Right atrium auricular region (tissue), 2 donors: ENCODE measurements around the gene NDUFC1. TPM values are rescaled to one million over a fixed set of nuclear protein-coding genes. Genes with fewer than 3 reads are reported as not detected.
A peak's percentile ranks its signal among the peaks of the same experiment; 100 is the strongest.

Experiments
- DNase-seq: peaks from one replicate; pipeline ENCODE4 v3.0.0-alpha.2; 2019; ENCODE audit warnings: low spot score
- H3K27ac ChIP-seq, 2 donors: fragments of 200-600 bp; sonication (generic); 1 replicate in 1 of 2; 2 replicates in 1 of 2; pipeline ENCODE4 v1.5.1; 2016 to 2019
- H3K27me3 ChIP-seq, 2 donors: fragments of 200-600 bp; sonication (generic); one replicate each; pipeline versions ENCODE4 v1.5.1 to v1.6.0; 2017 to 2019
- H3K36me3 ChIP-seq: fragments of 200-600 bp; sonication (generic); one replicate; pipeline ENCODE4 v1.5.1; 2016
- H3K4me1 ChIP-seq, 2 donors: fragments of 200-600 bp; sonication (generic); one replicate each; pipeline versions ENCODE4 v1.5.1 to v1.6.0; 2017 to 2019
- H3K4me3 ChIP-seq, 2 donors: fragments of 200-600 bp; sonication (generic); 1 replicate in 1 of 2; 2 replicates in 1 of 2; pipeline ENCODE4 v1.5.1; 2017 to 2019; ENCODE audit warnings: mild to moderate bottlenecking in 1 of 2, moderate library complexity in 1 of 2
- H3K9me3 ChIP-seq, 2 donors: fragments of 200-600 bp; sonication (generic); one replicate each; pipeline ENCODE4 v1.5.1; 2019
- total RNA-seq, 2 donors: library from RNA; depleted of rRNA; stranded (reverse); fragments of >200 nt; gene quantifications; one replicate each; pipeline ENCODE4 v1.1.0, GENCODE V29; 2016
- TF ChIP-seq, protein P1 (sequence below), 2 donors: fragments of 200-600 bp; sonication (generic); IDR thresholded peaks; one replicate each; pipeline ENCODE4 v1.5.1; 2019; ENCODE audit warnings: antibody characterized with exemption in 2 of 2

NDUFC1 gene
- total RNA-seq, 2 donors from 2014 or later, result 96.1 to 118 TPM

DNA sequence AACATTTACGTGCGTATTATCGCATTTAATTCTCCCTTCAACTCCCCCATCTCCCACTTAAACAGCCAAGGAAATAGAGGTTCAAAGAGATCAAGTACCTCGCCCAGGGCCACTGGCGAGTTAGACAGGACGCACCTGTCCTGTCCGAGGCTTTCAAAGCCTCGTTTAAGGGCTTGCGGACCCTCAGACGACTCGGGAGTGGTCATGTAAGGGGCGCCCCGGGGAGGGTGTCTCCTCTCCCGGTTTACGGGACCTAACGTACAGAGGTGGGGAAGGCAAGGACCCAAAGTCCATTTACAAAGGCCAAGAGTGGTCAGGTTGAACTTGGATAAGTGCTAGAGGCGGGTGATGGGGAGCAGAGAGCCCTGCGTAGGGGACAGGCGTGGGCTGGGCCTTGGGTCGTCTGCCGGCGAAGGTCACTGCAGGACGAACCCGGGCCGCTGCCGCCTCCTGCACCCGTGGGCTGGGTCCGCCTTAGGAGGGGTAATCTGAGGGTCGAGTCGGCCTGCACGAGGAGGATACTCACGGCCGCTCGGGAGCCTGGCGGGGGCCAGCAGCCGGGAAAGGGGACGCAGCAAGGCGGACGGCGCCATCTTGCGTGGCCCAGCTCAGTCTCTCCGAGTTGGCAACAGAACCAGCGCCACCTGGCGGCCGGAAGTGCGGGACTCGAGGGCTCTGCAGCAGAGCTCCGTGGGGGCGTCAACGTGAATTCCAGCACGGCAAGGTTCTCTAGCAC is 6.9 kb downstream of the NDUFC1 start:
- Histone ChIP-seq H3K27ac (peak overlapping the region; percentile 92), H3K4me3 (peak overlapping the region; percentile 74 to 75), H3K9me3 (no peaks in the 10 kb centered on the region), H3K36me3 (peaks cover 20% of the 10 kb centered on the region), H3K4me1 (peaks cover 0 to 45% of the 10 kb centered on the region in 2 donors), H3K27me3 (no peaks in the 10 kb centered on the region)
- TF ChIP-seq, protein P1, sequence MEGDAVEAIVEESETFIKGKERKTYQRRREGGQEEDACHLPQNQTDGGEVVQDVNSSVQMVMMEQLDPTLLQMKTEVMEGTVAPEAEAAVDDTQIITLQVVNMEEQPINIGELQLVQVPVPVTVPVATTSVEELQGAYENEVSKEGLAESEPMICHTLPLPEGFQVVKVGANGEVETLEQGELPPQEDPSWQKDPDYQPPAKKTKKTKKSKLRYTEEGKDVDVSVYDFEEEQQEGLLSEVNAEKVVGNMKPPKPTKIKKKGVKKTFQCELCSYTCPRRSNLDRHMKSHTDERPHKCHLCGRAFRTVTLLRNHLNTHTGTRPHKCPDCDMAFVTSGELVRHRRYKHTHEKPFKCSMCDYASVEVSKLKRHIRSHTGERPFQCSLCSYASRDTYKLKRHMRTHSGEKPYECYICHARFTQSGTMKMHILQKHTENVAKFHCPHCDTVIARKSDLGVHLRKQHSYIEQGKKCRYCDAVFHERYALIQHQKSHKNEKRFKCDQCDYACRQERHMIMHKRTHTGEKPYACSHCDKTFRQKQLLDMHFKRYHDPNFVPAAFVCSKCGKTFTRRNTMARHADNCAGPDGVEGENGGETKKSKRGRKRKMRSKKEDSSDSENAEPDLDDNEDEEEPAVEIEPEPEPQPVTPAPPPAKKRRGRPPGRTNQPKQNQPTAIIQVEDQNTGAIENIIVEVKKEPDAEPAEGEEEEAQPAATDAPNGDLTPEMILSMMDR (IDR thresholded peaks at IDR 0.05), result peak; percentile 82 to 97
- DNase-seq, result peak; percentile 98

DNA sequence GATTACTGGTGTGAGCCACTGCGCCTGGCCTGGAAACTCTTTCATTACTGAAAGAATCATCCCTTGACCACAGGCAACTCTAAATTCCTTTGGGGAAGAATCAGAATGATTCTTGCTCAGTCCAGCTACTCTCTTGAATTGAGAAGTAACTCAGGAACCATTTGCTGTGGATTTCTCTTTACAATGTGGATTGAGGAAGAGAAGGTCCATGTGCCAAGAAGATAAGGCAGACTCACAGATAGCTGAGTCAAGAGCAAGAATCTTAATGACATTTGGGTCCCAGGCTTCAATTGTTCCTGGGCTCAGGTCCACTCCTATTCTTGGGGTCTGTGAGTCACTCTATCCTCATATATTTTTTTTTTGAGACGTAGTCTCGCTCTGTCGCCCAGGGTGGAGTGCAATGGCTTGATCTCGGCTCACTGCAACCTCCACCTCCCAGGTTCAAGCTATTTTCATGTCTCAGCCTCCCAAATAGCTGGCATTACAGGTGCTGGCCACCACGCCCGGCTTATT is 16.0 kb downstream of the NDUFC1 start:
- TF ChIP-seq, protein P1 (IDR thresholded peaks at IDR 0.05), result no peak
- Histone ChIP-seq H3K4me3 (no peak overlapping the region), H3K36me3 (peaks cover 25% of the 10 kb centered on the region), H3K27me3 (no peaks in the 10 kb centered on the region), H3K9me3 (no peaks in the 10 kb centered on the region), H3K27ac (no peak overlapping the region), H3K4me1 (no peaks in the 10 kb centered on the region)
- no peak for DNase-seq

DNA sequence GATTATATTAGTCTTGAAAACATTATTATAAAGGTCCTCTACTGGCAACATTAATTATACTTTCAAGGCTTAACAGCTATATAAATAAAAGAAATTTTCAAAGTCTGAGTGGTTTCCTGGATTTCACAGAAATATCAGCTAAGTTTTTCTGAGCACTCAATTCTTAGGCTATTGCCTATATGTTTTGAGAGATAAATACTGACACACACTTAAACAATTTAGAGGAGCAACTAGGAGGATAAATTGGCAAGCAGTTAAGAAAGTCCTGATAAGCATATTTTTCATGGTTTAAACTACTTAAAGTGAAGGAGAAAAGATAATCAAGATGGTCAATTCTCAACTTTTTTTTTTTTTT is 19.6 kb downstream of the NDUFC1 start:
- Histone ChIP-seq H3K27me3 (no peaks in the 10 kb centered on the region), H3K4me3 (no peak overlapping the region), H3K36me3 (peaks cover 6% of the 10 kb centered on the region), H3K4me1 (peaks cover 0 to 15% of the 10 kb centered on the region in 2 donors), H3K9me3 (no peaks in the 10 kb centered on the region), H3K27ac (no peak overlapping the region)
- DNase-seq, result no peak
- TF ChIP-seq, protein P1 (IDR thresholded peaks at IDR 0.05), result no peak

DNA sequence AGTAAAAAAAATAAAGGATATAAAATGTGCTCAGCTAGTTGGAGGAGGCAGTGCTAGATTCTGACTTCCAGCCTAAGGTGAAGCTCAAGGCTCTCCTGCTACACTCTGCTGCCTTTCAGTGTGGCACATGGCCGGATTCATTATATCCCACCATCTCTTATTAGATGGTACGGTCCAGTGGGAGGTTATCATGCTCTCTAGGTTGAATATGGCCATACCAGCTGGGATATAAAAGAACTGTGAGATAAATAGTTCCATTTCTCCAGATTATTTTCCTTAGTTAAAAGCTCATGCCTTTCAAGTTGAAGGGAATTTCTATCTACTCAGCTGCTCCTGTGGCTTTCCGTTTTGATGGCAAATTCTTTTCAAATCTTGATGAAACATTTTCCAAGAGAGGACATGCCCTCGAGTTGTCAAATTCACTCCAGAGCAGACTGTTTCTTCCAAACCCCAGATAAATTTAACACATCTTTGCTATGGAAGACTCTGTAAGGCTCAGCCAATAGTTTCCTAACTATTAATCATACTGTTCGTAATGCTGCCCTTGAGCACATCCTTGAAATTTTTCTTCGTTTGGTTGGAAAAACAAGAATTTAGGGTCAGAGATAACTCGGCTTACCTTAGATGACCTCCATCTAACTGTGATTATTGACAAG is 20.1 kb downstream of the NDUFC1 start:
- DNase-seq, result no peak
- TF ChIP-seq, protein P1 (IDR thresholded peaks at IDR 0.05), result no peak
- Histone ChIP-seq H3K4me3 (no peak overlapping the region), H3K27ac (no peak overlapping the region), H3K9me3 (no peaks in the 10 kb centered on the region), H3K27me3 (no peaks in the 10 kb centered on the region), H3K36me3 (peaks cover under 1% of the 10 kb centered on the region), H3K4me1 (peaks cover 0 to 15% of the 10 kb centered on the region in 2 donors)

DNA sequence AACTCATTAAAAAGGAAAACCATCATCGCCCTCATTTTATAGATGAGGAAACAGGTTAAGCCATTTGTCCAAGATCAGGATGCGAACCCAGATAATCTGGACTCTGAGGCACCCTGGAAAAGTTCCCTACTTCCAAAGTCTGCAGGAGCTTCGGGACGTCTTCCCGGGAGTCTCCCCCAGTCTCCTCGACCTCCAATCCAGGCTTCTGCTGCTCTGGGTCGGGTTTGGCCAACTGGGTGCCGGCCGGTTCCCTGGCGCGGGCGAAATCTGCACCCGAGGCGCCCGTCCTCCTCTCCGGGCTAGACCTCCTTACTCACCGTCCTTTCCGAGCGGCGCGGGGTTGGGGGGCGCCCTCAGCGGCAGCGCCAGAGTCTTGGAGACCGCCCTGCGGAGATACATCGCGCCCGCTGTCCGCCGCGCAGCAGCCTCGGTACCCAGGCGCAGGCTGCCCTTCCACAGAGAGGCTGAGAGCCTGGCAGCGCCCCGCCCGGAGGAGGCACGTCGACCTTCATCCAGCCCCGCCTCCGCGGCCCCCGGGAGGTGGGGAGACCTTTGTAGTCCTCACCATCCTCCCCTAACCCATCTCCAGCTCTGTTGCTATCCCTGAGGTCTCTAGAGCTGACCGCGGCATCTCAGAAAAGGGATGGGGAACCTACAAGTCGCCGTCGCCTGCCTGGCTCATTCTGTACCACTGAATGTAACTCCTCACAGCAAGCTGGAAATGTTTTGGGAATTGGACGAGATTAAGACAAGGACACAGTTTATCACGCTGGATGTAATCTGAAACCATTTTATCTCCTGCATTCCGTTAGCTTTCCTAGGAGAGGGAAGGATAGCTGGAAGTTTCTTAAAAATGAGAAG is 22.3 kb downstream of the NDUFC1 start, which contains the start of gene MGARP:
Gene MGARP (minus strand): TSS at position 466 of the 861 bp plus-strand sequence. CDS start 67 bp downstream, at position 399.
- no peaks in the 10 kb centered on the region for H3K27me3 ChIP-seq
- peak within 1 kb of the TSS in 1 of 2 donors; percentile 37 for H3K27ac ChIP-seq
- DNase-seq, result no peak
- no peaks in the 10 kb centered on the region for H3K36me3 ChIP-seq
- TF ChIP-seq, protein P1 (IDR thresholded peaks at IDR 0.05), result no peak
- no peaks in the 10 kb centered on the region for H3K9me3 ChIP-seq
- H3K4me1 ChIP-seq, result peaks cover 0 to 15% of the 10 kb centered on the region in 2 donors
- peak within 1 kb of the TSS; percentile 32 to 63 for H3K4me3 ChIP-seq
